GM18511 (cell line): Measurements from ENCODE around the gene NSMF.

Experiments
- ATAC-seq: cut with Tn5 transposase; IDR thresholded peaks from one replicate; pipeline ENCODE4 v1.9.1; 2021; ENCODE audit warnings: mild to moderate bottlenecking, moderate library complexity; ENCODE audit not compliant: unreplicated experiment

NSMF gene

GRCh38 chr9:137448602-137448962, 10.6 kb downstream of the NSMF start:
- no peak for ATAC-seq

GRCh38 chr9:137447722-137448601, 11.2 kb downstream of the NSMF start:
- no peak for ATAC-seq

- no peak for ATAC-seq
Observed at GRCh38 chr9:137446851-137447471, 12.2 kb downstream of the NSMF start.

- no peak for ATAC-seq
Observed at GRCh38 chr9:137445930-137446431, 13.2 kb downstream of the NSMF start.

- ATAC-seq, result peak; percentile 61
Observed at GRCh38 chr9:137445275-137445807, 13.8 kb downstream of the NSMF start.

- no peak for ATAC-seq
Observed at GRCh38 chr9:137444106-137444790, 14.9 kb downstream of the NSMF start.

GRCh38 chr9:137441935-137442321, 17.2 kb downstream of the NSMF start:
- ATAC-seq, result no peak

GRCh38 chr9:137441289-137441934, 17.7 kb downstream of the NSMF start, which contains the start of gene ENTPD8:
ENTPD8 (minus strand) TSS chr9:137441357; CDS start chr9:137438285, 3,072 bp downstream.
- no peak for ATAC-seq

- no peak for ATAC-seq
Observed at GRCh38 chr9:137439158-137439714, 19.9 kb downstream of the NSMF start.

GRCh38 chr9:137438591-137439157, 20.5 kb downstream of the NSMF start:
- ATAC-seq, result no peak

GRCh38 chr9:137437691-137438590, 21.2 kb downstream of the NSMF start:
- ATAC-seq, result no peak

GRCh38 chr9:137436761-137437600, 22.2 kb downstream of the NSMF start:
- ATAC-seq, result no peak

- no peak for ATAC-seq
Observed at GRCh38 chr9:137435980-137436760, 23.0 kb downstream of the NSMF start.

GRCh38 chr9:137435381-137435891, 23.7 kb downstream of the NSMF start:
- no peak for ATAC-seq

- ATAC-seq, result no peak
Observed at GRCh38 chr9:137434498-137435380, 24.4 kb downstream of the NSMF start.

GRCh38 chr9:137433916-137434431, 25.2 kb downstream of the NSMF start:
- no peak for ATAC-seq
